ENCODE data around the gene CSRP2. TPM values are rescaled to one million over a fixed set of nuclear protein-coding genes. Genes with fewer than 3 reads are reported as not detected.

CSRP2 gene
- total and polyA plus RNA-seq, 2 donors (not counting 1 experiment from before 2014, with no cell fraction given) = 56.8 to 199 TPM

GRCh38 chr12:76848132-76848531 is 30.7 kb downstream of the CSRP2 start:
- Histone ChIP-seq H3K27me3 (ENCODE audit: control insufficient read depth, insufficient read depth, low read length) (no peaks in the 10 kb centered on the region), H3K36me3 (ENCODE audit: control insufficient read depth, insufficient read depth, low read length) (peaks cover 2% of the 10 kb centered on the region), H3K4me1 (ENCODE audit: control insufficient read depth, extremely low read depth, insufficient read depth, low read length) (no peaks in the 10 kb centered on the region), H3K4me2 (ENCODE audit: extremely low read depth, insufficient read depth, low read length) (no peak overlapping the region), H2AFZ (ENCODE audit: low read length) (no peak overlapping the region), H3K79me2 (ENCODE audit: control insufficient read depth, insufficient read depth, low read length) (no peaks in the 10 kb centered on the region), H4K20me1 (ENCODE audit: control insufficient read depth, extremely low read depth, insufficient read depth, low read length) (no peaks in the 10 kb centered on the region), H3K27ac (ENCODE audit: insufficient read depth, low read length) (no peak overlapping the region), H3K9ac (ENCODE audit: insufficient read depth, low read length) (no peak overlapping the region), H3K9me3 (ENCODE audit: control insufficient read depth, insufficient read depth, low read depth, low read length) (no peaks in the 10 kb centered on the region), H3K4me3 (replicated peaks in 1 of 4; ENCODE audit: control extremely low read depth in 1 of 4, insufficient read depth in 1 of 4, low read depth in 3 of 4, low read length in 4 of 4) (no peak overlapping the region)
- DNase-seq (ENCODE audit: low read depth in 2 of 2) = peak in 1 of 2 donors; percentile 17
- no peak for TF ChIP-seq CTCF (conservative IDR thresholded peaks at IDR 0.05 in 1 of 2, IDR thresholded peaks at IDR 0.05 in 1 of 2; ENCODE audit: low read depth in 1 of 2, low read length in 2 of 2)
- no peak for TF ChIP-seq EZH2 (IDR thresholded peaks at IDR 0.05; ENCODE audit: low read length, missing control alignments)

- no peaks in the 10 kb centered on the region for H3K27me3 ChIP-seq (ENCODE audit: control insufficient read depth, insufficient read depth, low read length)
- DNase-seq (ENCODE audit: low read depth in 2 of 2) = no peak
- no peaks in the 10 kb centered on the region for H4K20me1 ChIP-seq (ENCODE audit: control insufficient read depth, extremely low read depth, insufficient read depth, low read length)
- H3K9me3 ChIP-seq (ENCODE audit: control insufficient read depth, insufficient read depth, low read depth, low read length) = no peaks in the 10 kb centered on the region
- H3K27ac ChIP-seq (ENCODE audit: insufficient read depth, low read length) = no peak overlapping the region
- H3K9ac ChIP-seq (ENCODE audit: insufficient read depth, low read length) = no peak overlapping the region
- H3K4me2 ChIP-seq (ENCODE audit: extremely low read depth, insufficient read depth, low read length) = no peak overlapping the region
- H2AFZ ChIP-seq (ENCODE audit: low read length) = no peak overlapping the region
- no peak for TF ChIP-seq CTCF (conservative IDR thresholded peaks at IDR 0.05 in 1 of 2, IDR thresholded peaks at IDR 0.05 in 1 of 2; ENCODE audit: low read depth in 1 of 2, low read length in 2 of 2)
- no peak for TF ChIP-seq EZH2 (IDR thresholded peaks at IDR 0.05; ENCODE audit: low read length, missing control alignments)
- no peak overlapping the region for H3K4me3 ChIP-seq (replicated peaks in 1 of 4; ENCODE audit: control extremely low read depth in 1 of 4, insufficient read depth in 1 of 4, low read depth in 3 of 4, low read length in 4 of 4)
- H3K36me3 ChIP-seq (ENCODE audit: control insufficient read depth, insufficient read depth, low read length) = peaks cover 2% of the 10 kb centered on the region
- H3K79me2 ChIP-seq (ENCODE audit: control insufficient read depth, insufficient read depth, low read length) = no peaks in the 10 kb centered on the region
- H3K4me1 ChIP-seq (ENCODE audit: control insufficient read depth, extremely low read depth, insufficient read depth, low read length) = no peaks in the 10 kb centered on the region
These were observed 31.6 kb downstream of the CSRP2 start for GRCh38 chr12:76847260-76847659.

GRCh38 chr12:76836633-76837032 is 42.2 kb downstream of the CSRP2 start:
- H3K36me3 ChIP-seq (ENCODE audit: control insufficient read depth, insufficient read depth, low read length) = no peaks in the 10 kb centered on the region
- no peak overlapping the region for H2AFZ ChIP-seq (ENCODE audit: low read length)
- H3K9me3 ChIP-seq (ENCODE audit: control insufficient read depth, insufficient read depth, low read depth, low read length) = no peaks in the 10 kb centered on the region

More at GRCh38 chr12:76836633-76837032, 42.2 kb downstream of the CSRP2 start:
- Histone ChIP-seq H3K79me2 (ENCODE audit: control insufficient read depth, insufficient read depth, low read length) (no peaks in the 10 kb centered on the region), H4K20me1 (ENCODE audit: control insufficient read depth, extremely low read depth, insufficient read depth, low read length) (no peaks in the 10 kb centered on the region), H3K27me3 (ENCODE audit: control insufficient read depth, insufficient read depth, low read length) (no peaks in the 10 kb centered on the region), H3K4me2 (ENCODE audit: extremely low read depth, insufficient read depth, low read length) (no peak overlapping the region), H3K4me3 (replicated peaks in 1 of 4; ENCODE audit: control extremely low read depth in 1 of 4, insufficient read depth in 1 of 4, low read depth in 3 of 4, low read length in 4 of 4) (no peak overlapping the region), H3K27ac (ENCODE audit: insufficient read depth, low read length) (no peak overlapping the region), H3K9ac (ENCODE audit: insufficient read depth, low read length) (no peak overlapping the region), H3K4me1 (ENCODE audit: control insufficient read depth, extremely low read depth, insufficient read depth, low read length) (no peaks in the 10 kb centered on the region)
- no peak for DNase-seq (ENCODE audit: low read depth in 2 of 2)
- no peak for TF ChIP-seq EZH2 (IDR thresholded peaks at IDR 0.05; ENCODE audit: low read length, missing control alignments)
- no peak for TF ChIP-seq CTCF (conservative IDR thresholded peaks at IDR 0.05 in 1 of 2, IDR thresholded peaks at IDR 0.05 in 1 of 2; ENCODE audit: low read depth in 1 of 2, low read length in 2 of 2)

All from fibroblast of lung (primary cell).